Measurements from ENCODE around the gene R3HCC1L.

The R3HCC1L gene

GRCh38 chr10:98273057-98273850, 138.8 kb downstream of the R3HCC1L start:
- no peaks in the 10 kb centered on the region for H3K36me3 ChIP-seq (ENCODE audit: control insufficient read depth, insufficient read depth, low read length)
- H3K4me3 ChIP-seq (ENCODE audit: low read depth, low read length): no peak overlapping the region
- no peak overlapping the region for H3K9ac ChIP-seq (ENCODE audit: low read length)
- peaks cover 32% of the 10 kb centered on the region for H3K4me1 ChIP-seq (ENCODE audit: control insufficient read depth, insufficient read depth, low read length)
- no peaks in the 10 kb centered on the region for H3K9me3 ChIP-seq (ENCODE audit: control insufficient read depth, insufficient read depth, low read depth, low read length)
- H3K27me3 ChIP-seq (ENCODE audit: control insufficient read depth, insufficient read depth, low read length): peaks cover 5% of the 10 kb centered on the region; the same call in 1 of the 2 replicates
- H3K27ac ChIP-seq (ENCODE audit: low read depth, low read length): no peak overlapping the region

GRCh38 chr10:98274562-98274961, 140.1 kb downstream of the R3HCC1L start:
- Histone ChIP-seq H3K4me1 (ENCODE audit: control insufficient read depth, insufficient read depth, low read length) (peaks cover 25% of the 10 kb centered on the region), H3K27ac (ENCODE audit: low read depth, low read length) (no peak overlapping the region), H3K9ac (ENCODE audit: low read length) (no peak overlapping the region), H3K27me3 (ENCODE audit: control insufficient read depth, insufficient read depth, low read length) (peaks cover 2% of the 10 kb centered on the region; the same call in 1 of the 2 replicates), H3K36me3 (ENCODE audit: control insufficient read depth, insufficient read depth, low read length) (no peaks in the 10 kb centered on the region), H3K9me3 (ENCODE audit: control insufficient read depth, insufficient read depth, low read depth, low read length) (no peaks in the 10 kb centered on the region), H3K4me3 (ENCODE audit: low read depth, low read length) (no peak overlapping the region)

GRCh38 chr10:98276311-98276710, 141.9 kb downstream of the R3HCC1L start:
- H3K4me1 ChIP-seq (ENCODE audit: control insufficient read depth, insufficient read depth, low read length): peaks cover 11% of the 10 kb centered on the region; the same call in 1 of the 2 replicates
- H3K36me3 ChIP-seq (ENCODE audit: control insufficient read depth, insufficient read depth, low read length): no peaks in the 10 kb centered on the region
- H3K27ac ChIP-seq (ENCODE audit: low read depth, low read length): no peak overlapping the region
- H3K27me3 ChIP-seq (ENCODE audit: control insufficient read depth, insufficient read depth, low read length): no peaks in the 10 kb centered on the region
- H3K9ac ChIP-seq (ENCODE audit: low read length): no peak overlapping the region
- no peak overlapping the region for H3K4me3 ChIP-seq (ENCODE audit: low read depth, low read length)
- H3K9me3 ChIP-seq (ENCODE audit: control insufficient read depth, insufficient read depth, low read depth, low read length): no peaks in the 10 kb centered on the region

GRCh38 chr10:98285416-98285815, 151.0 kb downstream of the R3HCC1L start:
- Histone ChIP-seq H3K9me3 (ENCODE audit: control insufficient read depth, insufficient read depth, low read depth, low read length) (no peaks in the 10 kb centered on the region), H3K36me3 (ENCODE audit: control insufficient read depth, insufficient read depth, low read length) (no peaks in the 10 kb centered on the region), H3K9ac (ENCODE audit: low read length) (no peak overlapping the region), H3K27ac (ENCODE audit: low read depth, low read length) (no peak overlapping the region), H3K4me1 (ENCODE audit: control insufficient read depth, insufficient read depth, low read length) (no peaks in the 10 kb centered on the region), H3K4me3 (ENCODE audit: low read depth, low read length) (no peak overlapping the region), H3K27me3 (ENCODE audit: control insufficient read depth, insufficient read depth, low read length) (no peaks in the 10 kb centered on the region)

- H3K4me1 ChIP-seq (ENCODE audit: control insufficient read depth, insufficient read depth, low read length): no peaks in the 10 kb centered on the region
- no peak overlapping the region for H3K4me3 ChIP-seq (ENCODE audit: low read depth, low read length)
- H3K9me3 ChIP-seq (ENCODE audit: control insufficient read depth, insufficient read depth, low read depth, low read length): no peaks in the 10 kb centered on the region
- no peak overlapping the region for H3K9ac ChIP-seq (ENCODE audit: low read length)
- H3K27ac ChIP-seq (ENCODE audit: low read depth, low read length): no peak overlapping the region
- H3K36me3 ChIP-seq (ENCODE audit: control insufficient read depth, insufficient read depth, low read length): no peaks in the 10 kb centered on the region
- no peaks in the 10 kb centered on the region for H3K27me3 ChIP-seq (ENCODE audit: control insufficient read depth, insufficient read depth, low read length)
Observed at GRCh38 chr10:98286419-98286818, 152.0 kb downstream of the R3HCC1L start.

GRCh38 chr10:98287321-98287720, 152.9 kb downstream of the R3HCC1L start:
- no peaks in the 10 kb centered on the region for H3K9me3 ChIP-seq (ENCODE audit: control insufficient read depth, insufficient read depth, low read depth, low read length)
- no peaks in the 10 kb centered on the region for H3K36me3 ChIP-seq (ENCODE audit: control insufficient read depth, insufficient read depth, low read length)
- no peak overlapping the region for H3K27ac ChIP-seq (ENCODE audit: low read depth, low read length)
- H3K4me3 ChIP-seq (ENCODE audit: low read depth, low read length): no peak overlapping the region
- H3K9ac ChIP-seq (ENCODE audit: low read length): no peak overlapping the region
- H3K4me1 ChIP-seq (ENCODE audit: control insufficient read depth, insufficient read depth, low read length): no peaks in the 10 kb centered on the region
- no peaks in the 10 kb centered on the region for H3K27me3 ChIP-seq (ENCODE audit: control insufficient read depth, insufficient read depth, low read length)

- Histone ChIP-seq H3K9ac (ENCODE audit: low read length) (no peak overlapping the region), H3K27me3 (ENCODE audit: control insufficient read depth, insufficient read depth, low read length) (no peaks in the 10 kb centered on the region), H3K4me1 (ENCODE audit: control insufficient read depth, insufficient read depth, low read length) (no peaks in the 10 kb centered on the region), H3K36me3 (ENCODE audit: control insufficient read depth, insufficient read depth, low read length) (no peaks in the 10 kb centered on the region), H3K9me3 (ENCODE audit: control insufficient read depth, insufficient read depth, low read depth, low read length) (no peaks in the 10 kb centered on the region), H3K4me3 (ENCODE audit: low read depth, low read length) (no peak overlapping the region), H3K27ac (ENCODE audit: low read depth, low read length) (no peak overlapping the region)
Observed at GRCh38 chr10:98289802-98290209, 155.3 kb downstream of the R3HCC1L start.

GRCh38 chr10:98292971-98293370, 158.5 kb downstream of the R3HCC1L start:
- Histone ChIP-seq H3K27ac (ENCODE audit: low read depth, low read length) (no peak overlapping the region), H3K4me1 (ENCODE audit: control insufficient read depth, insufficient read depth, low read length) (peaks cover 16% of the 10 kb centered on the region), H3K4me3 (ENCODE audit: low read depth, low read length) (no peak overlapping the region), H3K36me3 (ENCODE audit: control insufficient read depth, insufficient read depth, low read length) (no peaks in the 10 kb centered on the region), H3K9me3 (ENCODE audit: control insufficient read depth, insufficient read depth, low read depth, low read length) (no peaks in the 10 kb centered on the region), H3K27me3 (ENCODE audit: control insufficient read depth, insufficient read depth, low read length) (no peaks in the 10 kb centered on the region), H3K9ac (ENCODE audit: low read length) (no peak overlapping the region)

- H3K27ac ChIP-seq (ENCODE audit: low read depth, low read length): no peak overlapping the region
- no peak overlapping the region for H3K4me3 ChIP-seq (ENCODE audit: low read depth, low read length)
- H3K9ac ChIP-seq (ENCODE audit: low read length): no peak overlapping the region
- H3K4me1 ChIP-seq (ENCODE audit: control insufficient read depth, insufficient read depth, low read length): peaks cover 16% of the 10 kb centered on the region
- no peaks in the 10 kb centered on the region for H3K36me3 ChIP-seq (ENCODE audit: control insufficient read depth, insufficient read depth, low read length)
- no peaks in the 10 kb centered on the region for H3K27me3 ChIP-seq (ENCODE audit: control insufficient read depth, insufficient read depth, low read length)
- H3K9me3 ChIP-seq (ENCODE audit: control insufficient read depth, insufficient read depth, low read depth, low read length): no peaks in the 10 kb centered on the region
Observed at GRCh38 chr10:98293550-98294269, 159.3 kb downstream of the R3HCC1L start.

- Histone ChIP-seq H3K4me1 (ENCODE audit: control insufficient read depth, insufficient read depth, low read length) (peaks cover 16% of the 10 kb centered on the region), H3K4me3 (ENCODE audit: low read depth, low read length) (no peak overlapping the region), H3K36me3 (ENCODE audit: control insufficient read depth, insufficient read depth, low read length) (no peaks in the 10 kb centered on the region), H3K9me3 (ENCODE audit: control insufficient read depth, insufficient read depth, low read depth, low read length) (no peaks in the 10 kb centered on the region), H3K27me3 (ENCODE audit: control insufficient read depth, insufficient read depth, low read length) (no peaks in the 10 kb centered on the region), H3K27ac (ENCODE audit: low read depth, low read length) (no peak overlapping the region), H3K9ac (ENCODE audit: low read length) (no peak overlapping the region)
Observed at GRCh38 chr10:98294270-98294627, 159.8 kb downstream of the R3HCC1L start.
